Liver (tissue), 3 donors: ENCODE measurements around the gene PHC2.

Experiments
- TAF1 ChIP-seq: conservative IDR thresholded peaks from 2 replicates; pipeline ENCODE4 v1.6.1; 2016; ENCODE audit warnings: antibody characterized with exemption, mild to moderate bottlenecking
- YY1 ChIP-seq: IDR thresholded peaks from 2 replicates; pipeline ENCODE4 v1.6.1; 2016; ENCODE audit warnings: antibody characterized with exemption, mild to moderate bottlenecking
- TF ChIP-seq, protein P1 (sequence below): fragments of 150-350 bp; IDR thresholded peaks from 2 replicates; pipeline ENCODE4 v1.5.1; 2017; ENCODE audit warnings: improper control_type of control experiment, low read depth, low read length; ENCODE audit not compliant: missing input control
- donor health status: healthy.
- donor health status: healthy.

DNA sequence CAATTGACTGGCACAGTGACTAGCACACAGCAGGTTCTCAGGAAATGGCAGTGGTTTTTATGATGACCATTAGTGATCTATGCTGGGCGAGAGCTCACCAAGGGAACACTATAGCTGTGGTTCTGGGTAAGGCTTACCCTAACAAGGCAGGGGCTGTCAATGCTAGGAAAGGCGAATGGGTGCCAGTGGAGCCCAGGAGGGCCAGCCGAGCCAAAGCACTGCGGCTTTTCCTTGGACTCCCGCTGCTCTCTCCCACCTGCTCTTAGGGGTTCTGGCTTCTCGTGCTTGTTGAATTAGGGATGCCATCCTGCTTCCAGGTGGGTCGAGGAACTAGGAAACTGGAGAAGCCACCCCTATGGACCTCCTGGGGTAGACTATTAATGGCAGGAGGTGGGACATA lies 100.0 kb downstream of the PHC2 start:
- TF ChIP-seq, protein P1, sequence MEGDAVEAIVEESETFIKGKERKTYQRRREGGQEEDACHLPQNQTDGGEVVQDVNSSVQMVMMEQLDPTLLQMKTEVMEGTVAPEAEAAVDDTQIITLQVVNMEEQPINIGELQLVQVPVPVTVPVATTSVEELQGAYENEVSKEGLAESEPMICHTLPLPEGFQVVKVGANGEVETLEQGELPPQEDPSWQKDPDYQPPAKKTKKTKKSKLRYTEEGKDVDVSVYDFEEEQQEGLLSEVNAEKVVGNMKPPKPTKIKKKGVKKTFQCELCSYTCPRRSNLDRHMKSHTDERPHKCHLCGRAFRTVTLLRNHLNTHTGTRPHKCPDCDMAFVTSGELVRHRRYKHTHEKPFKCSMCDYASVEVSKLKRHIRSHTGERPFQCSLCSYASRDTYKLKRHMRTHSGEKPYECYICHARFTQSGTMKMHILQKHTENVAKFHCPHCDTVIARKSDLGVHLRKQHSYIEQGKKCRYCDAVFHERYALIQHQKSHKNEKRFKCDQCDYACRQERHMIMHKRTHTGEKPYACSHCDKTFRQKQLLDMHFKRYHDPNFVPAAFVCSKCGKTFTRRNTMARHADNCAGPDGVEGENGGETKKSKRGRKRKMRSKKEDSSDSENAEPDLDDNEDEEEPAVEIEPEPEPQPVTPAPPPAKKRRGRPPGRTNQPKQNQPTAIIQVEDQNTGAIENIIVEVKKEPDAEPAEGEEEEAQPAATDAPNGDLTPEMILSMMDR: no peak
- no peak for TF ChIP-seq TAF1
- no peak for TF ChIP-seq YY1
